Measurements from ENCODE around the gene GRIA1.

Gene GRIA1

DNA sequence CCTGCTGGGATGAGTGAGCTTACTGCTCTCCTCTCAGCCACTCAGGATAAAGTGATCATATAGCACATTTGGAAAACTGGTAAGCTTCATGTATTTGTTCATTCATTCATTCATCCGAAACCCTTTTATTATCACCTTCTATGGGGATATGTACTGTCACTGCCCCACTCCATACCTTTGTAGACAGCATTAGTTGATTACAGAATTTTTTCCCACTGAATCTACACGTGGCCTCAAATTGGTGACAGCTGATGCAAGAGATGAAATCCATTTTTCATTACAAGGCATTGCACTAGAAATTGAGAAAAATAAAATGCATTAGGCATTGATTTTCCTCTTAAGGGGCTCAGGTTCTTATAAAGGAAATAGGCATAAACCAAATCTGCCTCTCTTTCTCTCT is 9.7 kb downstream of the GRIA1 start:
- no peak for DNase-seq

DNA sequence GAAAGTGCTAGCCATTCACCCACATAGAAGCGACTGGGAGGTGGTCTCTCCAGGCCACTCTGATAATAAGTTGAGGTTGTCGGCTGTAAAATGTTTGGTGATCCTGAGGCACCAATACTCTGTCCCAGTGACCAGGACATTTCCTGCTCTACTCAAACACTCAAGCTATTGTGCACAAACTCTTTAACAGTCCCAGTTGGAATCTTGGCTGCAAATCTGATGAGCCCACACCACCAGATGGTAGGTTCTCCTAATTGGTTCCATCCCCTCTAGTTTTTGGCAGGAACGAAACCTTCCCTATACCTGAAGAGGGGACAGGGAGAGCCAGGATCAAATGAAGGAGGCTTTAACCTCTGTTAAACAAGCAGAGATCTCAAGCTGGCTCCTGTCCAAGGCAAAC is 14.3 kb downstream of the GRIA1 start:
- no peak for DNase-seq

DNA sequence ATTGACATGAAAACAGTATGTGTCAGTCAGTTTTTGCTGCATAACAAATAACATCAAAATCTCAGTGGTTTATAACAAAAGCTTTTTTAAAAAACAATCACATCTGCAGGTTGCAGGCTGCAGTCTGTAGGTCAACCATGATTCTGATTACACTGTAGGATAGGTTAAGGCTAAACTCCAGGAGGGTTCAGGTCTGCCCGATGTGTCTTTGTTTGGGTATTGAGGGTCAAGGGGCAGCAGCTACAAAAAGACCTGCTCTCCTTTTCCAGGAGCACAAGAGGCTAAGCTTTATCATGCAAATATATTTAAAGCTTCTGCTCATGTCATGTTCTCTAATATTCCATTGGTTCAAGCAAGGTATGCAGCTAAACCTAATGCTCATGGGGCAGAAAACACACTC is 18.2 kb downstream of the GRIA1 start:
- DNase-seq, result no peak

DNA sequence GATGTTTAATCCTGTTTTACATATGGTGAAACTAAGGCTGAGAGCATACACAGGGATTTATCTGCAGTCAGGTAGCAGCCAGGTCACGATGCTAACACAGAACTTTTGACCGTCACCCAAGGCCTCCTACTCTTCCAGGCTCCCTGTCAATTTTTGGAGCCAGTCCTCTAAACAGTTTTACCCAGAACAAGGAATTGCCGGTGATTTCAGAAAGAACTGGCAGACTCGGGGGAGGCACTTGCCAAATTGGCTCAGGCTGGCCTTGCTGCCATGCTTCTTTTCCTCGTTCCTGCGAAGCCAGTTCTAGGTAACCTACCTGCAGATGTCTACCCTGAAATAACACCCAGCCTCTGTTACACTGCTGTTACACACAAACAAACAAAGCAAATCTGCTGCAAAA is 21.2 kb downstream of the GRIA1 start:
- DNase-seq, result no peak

GRCh38 chr5:153513156-153513555 is 22.7 kb downstream of the GRIA1 start:
- no peak for DNase-seq

- DNase-seq, result no peak
These were observed 24.8 kb downstream of the GRIA1 start for GRCh38 chr5:153515301-153515700.

DNA sequence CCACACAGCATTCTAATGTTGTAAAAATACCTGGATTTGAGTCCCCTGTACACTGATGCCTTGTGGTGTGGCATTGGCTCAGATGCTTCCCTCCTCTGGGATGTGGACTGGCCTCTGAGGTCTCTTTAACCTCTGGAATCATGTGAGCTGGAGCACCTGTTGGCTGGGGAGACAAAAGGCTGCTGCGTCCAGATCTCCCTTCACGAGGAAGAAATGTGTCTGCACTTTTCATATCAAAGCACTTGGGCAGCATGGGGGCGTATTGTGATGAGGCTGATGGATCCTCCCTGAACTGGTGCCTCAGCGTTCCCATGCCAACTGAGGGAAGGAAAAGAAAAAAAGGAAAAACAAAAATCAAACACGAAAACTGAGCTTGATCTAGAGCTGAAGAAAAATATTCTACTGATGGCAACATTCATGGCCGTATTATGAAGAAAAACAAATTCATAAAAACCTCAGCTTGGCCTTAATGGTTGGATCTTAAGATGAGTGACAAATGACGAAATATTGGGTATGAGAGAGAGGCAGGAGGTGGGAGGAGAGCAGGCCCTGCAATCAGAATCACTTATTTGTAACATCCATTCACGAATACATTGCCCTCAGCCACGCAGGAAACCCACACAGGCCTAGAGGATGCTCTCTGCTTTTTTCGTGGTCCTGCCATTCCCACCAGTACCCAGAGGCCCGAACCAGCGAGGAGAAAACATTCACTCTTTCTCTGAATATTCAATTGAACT is 26.2 kb downstream of the GRIA1 start:
- DNase-seq, result no peak

- no peak for DNase-seq
These were observed 26.8 kb downstream of the GRIA1 start for GRCh38 chr5:153517241-153517611.

DNA sequence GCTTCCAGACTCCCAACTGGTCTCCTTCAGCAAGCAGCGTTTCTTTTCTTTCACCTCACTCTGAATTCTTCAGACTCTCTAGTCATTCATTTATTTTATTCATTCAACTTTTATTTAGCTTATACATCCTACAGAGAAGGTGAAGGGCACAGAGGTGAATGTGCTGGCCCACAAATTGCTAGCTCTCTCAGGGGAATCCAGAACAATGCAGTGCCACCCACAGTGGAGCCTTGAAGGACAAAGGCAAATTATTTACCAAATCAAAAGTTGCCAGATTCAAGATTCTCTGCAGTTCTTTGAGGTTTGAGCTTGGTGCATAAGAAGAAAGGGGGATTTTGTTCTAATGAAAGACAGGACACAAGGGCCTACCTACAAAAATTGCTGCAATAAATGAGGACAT is 29.7 kb downstream of the GRIA1 start:
- no peak for DNase-seq

- no peak for DNase-seq
These were observed 30.5 kb downstream of the GRIA1 start for GRCh38 chr5:153520952-153521351.

- DNase-seq, result no peak
These were observed 32.7 kb downstream of the GRIA1 start for GRCh38 chr5:153523211-153523610.

GRCh38 chr5:153523831-153524230 is 33.4 kb downstream of the GRIA1 start:
- no peak for DNase-seq

GRCh38 chr5:153525536-153525935 is 35.1 kb downstream of the GRIA1 start:
- DNase-seq, result no peak

- DNase-seq, result no peak
These were observed 40.1 kb downstream of the GRIA1 start for GRCh38 chr5:153530357-153531143.

DNA sequence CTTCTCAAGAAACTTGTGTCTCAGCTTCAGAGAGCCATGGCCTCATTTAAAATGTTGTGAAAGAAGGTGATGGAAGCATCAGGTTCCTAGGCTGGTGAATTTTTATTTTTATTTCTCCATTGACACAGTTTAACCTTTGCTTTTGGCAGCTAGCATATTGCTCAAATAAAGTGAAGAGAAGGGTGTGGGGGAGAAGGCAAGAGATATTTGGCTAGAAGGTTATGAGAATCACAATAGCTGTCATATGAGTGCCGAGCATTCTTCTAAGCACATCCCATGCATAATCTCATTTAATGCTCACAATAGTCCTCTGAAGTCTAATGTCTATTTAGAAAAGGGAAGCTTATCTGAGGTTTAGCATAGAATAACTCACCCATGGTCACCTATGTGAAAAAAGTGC is 43.1 kb downstream of the GRIA1 start:
- DNase-seq, result no peak

DNA sequence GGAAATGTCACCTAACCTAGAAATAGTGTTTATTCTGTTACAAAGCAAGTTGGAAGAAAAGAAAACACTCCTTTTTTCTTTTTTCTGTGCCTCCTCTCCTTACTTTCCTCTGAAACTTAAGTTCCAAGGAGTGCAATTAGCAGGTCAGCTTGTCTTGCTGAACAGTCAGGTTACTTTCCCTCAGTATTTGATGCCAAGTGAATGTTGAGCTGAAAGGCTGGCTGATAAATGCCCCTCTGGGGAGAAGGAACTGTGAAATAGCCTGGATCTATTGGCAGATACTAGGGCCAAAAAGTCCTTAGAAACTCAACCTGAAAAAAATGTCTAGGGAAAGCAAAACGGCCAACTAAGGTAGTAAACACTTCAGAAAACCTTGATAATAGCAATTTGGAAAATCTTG is 43.6 kb downstream of the GRIA1 start:
- no peak for DNase-seq

DNA sequence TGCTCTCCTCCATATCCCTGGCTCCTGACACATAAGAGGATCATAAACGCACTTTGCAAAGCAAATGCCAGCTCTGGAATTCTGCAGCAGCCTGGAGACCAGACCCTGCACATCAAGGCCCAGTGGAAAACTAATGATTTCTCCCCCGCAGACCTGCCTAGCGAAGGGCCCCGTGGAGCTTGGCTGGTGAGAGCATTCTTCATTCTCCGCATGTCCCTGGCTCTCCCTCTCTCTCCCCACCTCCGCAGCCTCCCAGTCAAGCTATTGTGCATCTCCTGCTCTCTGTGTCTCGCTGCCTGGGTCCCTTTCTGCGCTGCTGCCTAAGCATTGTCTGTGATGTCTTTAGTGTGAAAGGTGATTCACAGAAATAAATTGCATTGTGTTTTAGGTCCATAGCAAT is 46.7 kb downstream of the GRIA1 start:
- DNase-seq, result no peak

DNA sequence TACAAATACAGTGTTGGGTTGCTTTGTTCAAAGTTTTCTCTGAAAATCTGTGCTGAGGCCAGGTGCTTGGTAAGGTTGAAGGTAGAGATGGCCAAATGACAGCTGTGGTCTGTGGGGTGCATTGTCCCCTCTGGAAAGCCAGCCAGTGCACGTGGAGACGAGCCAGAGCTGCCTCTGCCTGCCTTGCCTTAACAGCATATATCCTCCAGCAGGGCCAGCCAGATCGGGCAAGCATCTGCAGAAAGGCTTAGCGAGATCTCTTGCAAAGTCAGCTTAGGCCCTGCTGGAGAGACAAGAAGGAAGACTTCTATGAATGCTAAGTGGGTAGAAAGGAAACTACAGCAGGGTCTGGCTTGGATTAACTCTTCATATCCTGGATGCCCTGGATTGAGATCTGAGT is 49.5 kb downstream of the GRIA1 start:
- no peak for DNase-seq

DNA sequence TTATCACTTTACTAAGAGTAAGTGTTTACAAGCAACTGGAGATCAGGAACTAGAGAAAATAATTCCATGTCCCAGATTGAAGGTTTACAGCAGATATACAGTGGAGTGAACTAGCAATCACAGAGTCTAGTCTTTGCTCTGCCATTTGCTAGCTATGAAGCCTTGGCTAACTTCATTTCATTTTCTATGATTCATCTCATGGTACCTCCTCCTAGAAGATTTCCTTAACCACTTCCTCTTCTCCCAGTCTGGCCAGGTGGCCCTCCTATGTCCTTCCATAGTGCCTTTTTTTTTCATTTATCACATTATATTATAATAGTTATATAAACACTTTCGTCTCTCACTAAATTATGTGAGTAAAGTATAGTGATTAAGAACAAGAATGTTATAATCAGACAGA is 52.1 kb downstream of the GRIA1 start:
- no peak for DNase-seq

DNA sequence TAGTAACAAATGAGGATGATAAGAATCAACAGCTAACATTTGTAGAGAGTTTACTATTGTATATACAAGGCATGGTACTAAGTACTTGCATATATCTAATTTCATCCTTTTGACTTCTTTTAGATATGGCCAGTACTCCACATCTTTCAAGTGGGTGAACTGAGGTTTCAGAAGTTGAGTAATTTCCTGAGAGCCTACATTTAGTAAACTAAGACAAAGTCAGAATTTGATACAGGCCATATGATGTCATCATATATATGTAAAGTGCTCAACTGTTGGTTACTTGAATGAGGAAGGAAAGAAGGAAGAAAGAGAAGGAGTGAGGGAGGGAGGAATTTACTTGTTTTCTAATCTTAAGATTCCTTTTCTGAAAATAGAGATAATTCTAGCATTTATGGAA is 52.8 kb downstream of the GRIA1 start:
- no peak for DNase-seq

GRCh38 chr5:153543959-153544470 is 53.5 kb downstream of the GRIA1 start:
- no peak for DNase-seq

GRCh38 chr5:153544706-153545105 is 54.2 kb downstream of the GRIA1 start:
- no peak for DNase-seq

- DNase-seq, result no peak
These were observed 56.1 kb downstream of the GRIA1 start for GRCh38 chr5:153546566-153546965.

DNA sequence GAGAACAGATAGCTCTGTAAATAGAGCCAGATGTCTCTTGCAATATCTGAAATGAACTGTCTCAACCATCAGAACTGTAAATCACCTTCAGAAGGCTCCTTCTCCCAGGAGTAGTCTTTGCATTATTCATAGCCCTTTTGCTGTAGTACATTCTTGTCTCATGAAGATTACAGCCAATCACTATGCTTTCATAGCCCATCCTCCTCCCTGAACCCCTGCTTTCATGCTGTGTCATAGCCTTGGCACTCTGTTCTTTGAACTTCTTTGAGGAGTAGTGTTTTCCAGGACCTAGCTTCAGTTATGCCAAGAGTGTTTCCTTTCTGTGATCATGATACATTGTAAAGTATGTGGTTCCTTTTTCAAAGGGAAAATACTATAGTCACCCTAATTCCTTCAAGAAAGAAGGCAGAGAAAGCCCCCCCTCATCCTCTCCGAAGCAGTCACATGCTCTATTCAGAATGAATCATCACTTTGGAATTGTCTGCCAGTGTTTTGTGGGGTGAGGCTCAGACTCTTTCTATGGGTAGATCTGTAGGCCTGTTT is 61.1 kb downstream of the GRIA1 start:
- DNase-seq, result no peak
